Measurements from ENCODE around the gene GSDME. TPM values are rescaled to one million over a fixed set of nuclear protein-coding genes. Genes with fewer than 3 reads are reported as not detected.

The GSDME gene
- total RNA-seq, 1 donor from 2014 or later = 27.7 TPM

DNA sequence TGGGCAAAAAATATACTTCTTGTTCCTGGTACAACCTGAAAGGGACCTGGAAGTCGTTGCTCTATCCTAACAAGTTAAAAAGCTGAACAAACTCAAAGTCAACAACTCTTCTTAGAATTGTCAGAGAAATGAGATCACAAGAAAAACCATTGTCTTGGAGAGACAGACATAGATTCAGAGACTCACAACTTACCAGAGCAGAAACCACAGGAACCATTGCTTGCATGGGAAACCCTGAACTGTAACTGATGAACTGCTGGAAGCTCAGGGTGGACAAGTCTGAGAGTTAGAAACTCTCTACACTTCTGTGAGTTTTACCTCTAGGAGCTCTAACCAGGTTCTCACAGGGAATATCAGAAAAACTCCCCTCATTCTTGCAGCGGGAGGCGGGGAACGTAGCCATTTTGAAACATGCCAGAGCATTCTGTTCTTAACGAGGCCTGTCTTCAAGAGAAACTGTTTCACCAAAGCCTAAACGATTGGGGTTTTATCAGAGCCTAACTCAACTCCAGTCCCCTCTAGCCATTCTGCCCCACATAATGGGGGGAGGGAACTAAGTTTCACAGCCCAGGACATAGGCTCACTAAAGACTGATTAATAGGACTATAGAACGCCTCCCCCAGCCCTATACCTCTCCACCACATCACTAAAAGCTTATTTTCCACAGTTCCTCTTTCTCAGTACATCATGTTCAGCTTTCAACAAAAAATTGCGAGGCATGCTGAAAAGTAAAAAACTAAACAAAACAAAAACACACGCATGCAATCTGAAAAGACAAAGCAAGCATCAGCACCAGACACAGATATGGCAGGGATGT lies 12.0 kb upstream of the GSDME start:
- Histone ChIP-seq H2AFZ (ENCODE audit: low read depth, low read length) (no peak overlapping the region), H3K36me3 (ENCODE audit: insufficient read depth, low read length) (no peaks in the 10 kb centered on the region), H3K4me3 (ENCODE audit: insufficient read depth, low read depth, low read length) (no peak overlapping the region), H4K20me1 (ENCODE audit: insufficient read depth, low read length) (no peaks in the 10 kb centered on the region), H3K27ac (ENCODE audit: low read depth, low read length) (no peak overlapping the region), H3K27me3 (ENCODE audit: insufficient read depth, low read length) (no peaks in the 10 kb centered on the region), H3K79me2 (ENCODE audit: insufficient read depth, low read length) (no peaks in the 10 kb centered on the region), H3K9me3 (ENCODE audit: insufficient read depth, low read depth, low read length) (no peaks in the 10 kb centered on the region), H3K4me1 (ENCODE audit: insufficient read depth, low read length) (no peaks in the 10 kb centered on the region), H3K9ac (ENCODE audit: low read length) (no peak overlapping the region), H3K4me2 (ENCODE audit: low read length) (no peak overlapping the region)
- Mint-ChIP-seq H3K27ac (ENCODE audit: unreplicated experiment) (no peak overlapping the region), H3K27me3 (ENCODE audit: low read depth, unreplicated experiment) (peaks cover 2% of the 10 kb centered on the region), H3K4me1 (ENCODE audit: low read depth, unreplicated experiment) (peaks cover 10% of the 10 kb centered on the region), H3K4me3 (ENCODE audit: unreplicated experiment) (no peak overlapping the region), H3K9me3 (ENCODE audit: unreplicated experiment) (peaks cover 2% of the 10 kb centered on the region), H3K36me3 (ENCODE audit: low read depth, unreplicated experiment) (peaks cover 9% of the 10 kb centered on the region)
- TF ChIP-seq EZH2 (IDR thresholded peaks at IDR 0.05; ENCODE audit: insufficient read depth, low read length) = no peak
- TF ChIP-seq, protein P1, sequence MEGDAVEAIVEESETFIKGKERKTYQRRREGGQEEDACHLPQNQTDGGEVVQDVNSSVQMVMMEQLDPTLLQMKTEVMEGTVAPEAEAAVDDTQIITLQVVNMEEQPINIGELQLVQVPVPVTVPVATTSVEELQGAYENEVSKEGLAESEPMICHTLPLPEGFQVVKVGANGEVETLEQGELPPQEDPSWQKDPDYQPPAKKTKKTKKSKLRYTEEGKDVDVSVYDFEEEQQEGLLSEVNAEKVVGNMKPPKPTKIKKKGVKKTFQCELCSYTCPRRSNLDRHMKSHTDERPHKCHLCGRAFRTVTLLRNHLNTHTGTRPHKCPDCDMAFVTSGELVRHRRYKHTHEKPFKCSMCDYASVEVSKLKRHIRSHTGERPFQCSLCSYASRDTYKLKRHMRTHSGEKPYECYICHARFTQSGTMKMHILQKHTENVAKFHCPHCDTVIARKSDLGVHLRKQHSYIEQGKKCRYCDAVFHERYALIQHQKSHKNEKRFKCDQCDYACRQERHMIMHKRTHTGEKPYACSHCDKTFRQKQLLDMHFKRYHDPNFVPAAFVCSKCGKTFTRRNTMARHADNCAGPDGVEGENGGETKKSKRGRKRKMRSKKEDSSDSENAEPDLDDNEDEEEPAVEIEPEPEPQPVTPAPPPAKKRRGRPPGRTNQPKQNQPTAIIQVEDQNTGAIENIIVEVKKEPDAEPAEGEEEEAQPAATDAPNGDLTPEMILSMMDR (IDR thresholded peaks at IDR 0.05; ENCODE audit: insufficient read depth, low read depth, low read length) = no peak
- DNase-seq (ENCODE audit: low read depth) (no peak), FAIRE-seq (no peak)

DNA sequence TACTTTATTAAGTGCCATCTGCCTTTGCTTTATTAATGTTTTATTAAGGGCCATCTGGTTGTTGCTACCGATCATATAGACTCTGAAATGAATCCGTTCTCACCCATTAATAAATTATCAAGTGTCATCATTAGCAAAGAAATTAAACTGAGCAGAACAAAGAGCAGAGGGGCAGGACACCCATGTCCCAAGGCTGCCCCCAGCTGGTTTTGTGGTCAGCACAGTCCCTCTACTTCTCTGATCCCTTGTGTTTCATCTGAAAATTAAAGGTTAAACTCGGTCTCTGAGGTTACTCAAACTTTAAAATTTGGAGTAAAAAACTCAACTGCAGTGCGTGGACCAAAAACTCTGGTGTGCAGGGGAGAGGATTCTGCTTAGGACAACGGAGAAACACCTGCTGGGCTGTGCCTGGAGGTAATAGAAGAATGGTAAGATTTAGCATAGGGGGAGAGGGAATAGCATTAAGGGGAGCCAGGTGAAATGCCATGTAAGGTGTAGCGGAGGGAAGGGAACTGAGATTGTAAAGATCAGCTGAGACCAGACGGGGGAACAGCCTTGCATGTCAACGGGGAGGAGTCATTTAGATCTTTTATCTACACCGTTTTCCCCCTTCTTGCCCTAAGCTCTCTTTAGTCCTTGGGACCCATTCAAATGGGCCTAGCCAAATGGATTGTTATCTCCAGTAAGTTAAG lies 10.8 kb upstream of the GSDME start:
- H3K27ac Mint-ChIP-seq (ENCODE audit: unreplicated experiment) = no peak overlapping the region
- Histone ChIP-seq H4K20me1 (ENCODE audit: insufficient read depth, low read length) (no peaks in the 10 kb centered on the region), H3K9ac (ENCODE audit: low read length) (no peak overlapping the region), H3K36me3 (ENCODE audit: insufficient read depth, low read length) (no peaks in the 10 kb centered on the region), H3K4me1 (ENCODE audit: insufficient read depth, low read length) (no peaks in the 10 kb centered on the region), H3K27ac (ENCODE audit: low read depth, low read length) (no peak overlapping the region), H3K4me2 (ENCODE audit: low read length) (no peak overlapping the region), H2AFZ (ENCODE audit: low read depth, low read length) (no peak overlapping the region), H3K4me3 (ENCODE audit: insufficient read depth, low read depth, low read length) (no peak overlapping the region), H3K27me3 (ENCODE audit: insufficient read depth, low read length) (no peaks in the 10 kb centered on the region), H3K9me3 (ENCODE audit: insufficient read depth, low read depth, low read length) (no peaks in the 10 kb centered on the region), H3K79me2 (ENCODE audit: insufficient read depth, low read length) (no peaks in the 10 kb centered on the region)
- H3K4me1 Mint-ChIP-seq (ENCODE audit: low read depth, unreplicated experiment) = peaks cover 2% of the 10 kb centered on the region
- peaks cover 2% of the 10 kb centered on the region for H3K9me3 Mint-ChIP-seq (ENCODE audit: unreplicated experiment)
- DNase-seq (ENCODE audit: low read depth) (no peak), FAIRE-seq (no peak)
- no peak overlapping the region for H3K4me3 Mint-ChIP-seq (ENCODE audit: unreplicated experiment)
- peaks cover 9% of the 10 kb centered on the region for H3K36me3 Mint-ChIP-seq (ENCODE audit: low read depth, unreplicated experiment)
- TF ChIP-seq, protein P1 (IDR thresholded peaks at IDR 0.05; ENCODE audit: insufficient read depth, low read depth, low read length) = no peak
- no peak for TF ChIP-seq EZH2 (IDR thresholded peaks at IDR 0.05; ENCODE audit: insufficient read depth, low read length)
- peaks cover 2% of the 10 kb centered on the region for H3K27me3 Mint-ChIP-seq (ENCODE audit: low read depth, unreplicated experiment)

Data from astrocyte (in vitro differentiated cells and primary cell).